ENCODE measurements around the gene SAP30BP. TPM values are rescaled to one million over a fixed set of nuclear protein-coding genes. Genes with fewer than 3 reads are reported as not detected.

SAP30BP gene
- total and polyA plus RNA-seq, 4 donors = 20.9 to 33.4 (median 30.2) TPM

DNA sequence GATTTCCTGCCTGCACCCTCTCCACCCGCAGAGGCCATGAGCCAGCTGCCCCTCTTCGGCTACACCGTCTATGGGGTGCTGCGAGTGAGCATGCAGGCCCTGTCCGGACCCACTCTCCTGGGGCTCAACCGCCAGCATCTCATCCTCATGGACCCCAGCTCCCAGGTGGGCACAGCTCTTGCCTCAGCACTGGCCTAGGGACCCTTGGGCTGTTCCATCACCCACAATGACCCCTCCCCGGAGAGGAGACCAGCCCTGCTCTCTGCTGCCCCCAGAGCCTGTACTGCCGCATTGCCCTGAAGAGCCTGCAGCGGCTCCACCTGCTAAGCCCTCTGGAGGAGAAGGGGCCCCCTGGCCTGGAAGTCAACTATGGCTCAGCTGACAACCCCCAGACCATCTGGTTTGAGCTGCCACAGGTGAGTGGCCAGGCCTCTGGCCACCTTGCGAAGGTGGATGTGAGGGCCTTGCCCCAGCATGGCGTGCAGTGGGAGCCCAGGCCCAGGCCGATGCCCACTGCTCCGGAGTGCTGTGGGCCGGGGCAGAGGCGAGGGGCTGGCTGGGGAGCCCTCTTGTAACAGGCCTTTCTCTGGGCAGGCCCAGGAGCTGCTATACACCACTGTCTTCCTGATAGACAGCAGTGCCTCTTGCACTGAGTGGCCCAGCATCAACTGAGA is 41.2 kb upstream of the SAP30BP start:
- WGBS = 92% methylated on average over 15 of the region's 15 CpGs
- TF ChIP-seq, protein P1, sequence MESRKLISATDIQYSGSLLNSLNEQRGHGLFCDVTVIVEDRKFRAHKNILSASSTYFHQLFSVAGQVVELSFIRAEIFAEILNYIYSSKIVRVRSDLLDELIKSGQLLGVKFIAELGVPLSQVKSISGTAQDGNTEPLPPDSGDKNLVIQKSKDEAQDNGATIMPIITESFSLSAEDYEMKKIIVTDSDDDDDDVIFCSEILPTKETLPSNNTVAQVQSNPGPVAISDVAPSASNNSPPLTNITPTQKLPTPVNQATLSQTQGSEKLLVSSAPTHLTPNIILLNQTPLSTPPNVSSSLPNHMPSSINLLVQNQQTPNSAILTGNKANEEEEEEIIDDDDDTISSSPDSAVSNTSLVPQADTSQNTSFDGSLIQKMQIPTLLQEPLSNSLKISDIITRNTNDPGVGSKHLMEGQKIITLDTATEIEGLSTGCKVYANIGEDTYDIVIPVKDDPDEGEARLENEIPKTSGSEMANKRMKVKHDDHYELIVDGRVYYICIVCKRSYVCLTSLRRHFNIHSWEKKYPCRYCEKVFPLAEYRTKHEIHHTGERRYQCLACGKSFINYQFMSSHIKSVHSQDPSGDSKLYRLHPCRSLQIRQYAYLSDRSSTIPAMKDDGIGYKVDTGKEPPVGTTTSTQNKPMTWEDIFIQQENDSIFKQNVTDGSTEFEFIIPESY (IDR thresholded peaks at IDR 0.05) = no peak
- TF ChIP-seq FOXA1 (IDR thresholded peaks at IDR 0.05) = no peak
- TF ChIP-seq, protein P2, sequence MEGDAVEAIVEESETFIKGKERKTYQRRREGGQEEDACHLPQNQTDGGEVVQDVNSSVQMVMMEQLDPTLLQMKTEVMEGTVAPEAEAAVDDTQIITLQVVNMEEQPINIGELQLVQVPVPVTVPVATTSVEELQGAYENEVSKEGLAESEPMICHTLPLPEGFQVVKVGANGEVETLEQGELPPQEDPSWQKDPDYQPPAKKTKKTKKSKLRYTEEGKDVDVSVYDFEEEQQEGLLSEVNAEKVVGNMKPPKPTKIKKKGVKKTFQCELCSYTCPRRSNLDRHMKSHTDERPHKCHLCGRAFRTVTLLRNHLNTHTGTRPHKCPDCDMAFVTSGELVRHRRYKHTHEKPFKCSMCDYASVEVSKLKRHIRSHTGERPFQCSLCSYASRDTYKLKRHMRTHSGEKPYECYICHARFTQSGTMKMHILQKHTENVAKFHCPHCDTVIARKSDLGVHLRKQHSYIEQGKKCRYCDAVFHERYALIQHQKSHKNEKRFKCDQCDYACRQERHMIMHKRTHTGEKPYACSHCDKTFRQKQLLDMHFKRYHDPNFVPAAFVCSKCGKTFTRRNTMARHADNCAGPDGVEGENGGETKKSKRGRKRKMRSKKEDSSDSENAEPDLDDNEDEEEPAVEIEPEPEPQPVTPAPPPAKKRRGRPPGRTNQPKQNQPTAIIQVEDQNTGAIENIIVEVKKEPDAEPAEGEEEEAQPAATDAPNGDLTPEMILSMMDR (IDR thresholded peaks at IDR 0.05; ENCODE audit: low read depth, low read length, missing input control) = peak; percentile 33
- DNase-seq (ENCODE audit: low spot score) = peak; percentile 53
- Histone ChIP-seq H3K36me3 (ENCODE audit: control insufficient read depth in 4 of 4, insufficient read depth in 3 of 4, low read depth in 1 of 4, low read length in 3 of 4) (peaks cover 0 to 40% (median 6%) of the 10 kb centered on the region in 4 donors), H3K4me1 (ENCODE audit: control insufficient read depth in 4 of 4, insufficient read depth in 4 of 4, low read length in 3 of 4) (no peaks in the 10 kb centered on the region), H3K9me3 (ENCODE audit: control insufficient read depth in 4 of 4, low read length in 3 of 4) (no peaks in the 10 kb centered on the region), H3K4me3 (ENCODE audit: low read depth in 1 of 3, low read length in 3 of 3) (no peak overlapping the region), H3K27ac (ENCODE audit: low read depth in 1 of 2, low read length in 2 of 2) (no peak overlapping the region), H3K27me3 (ENCODE audit: control insufficient read depth in 4 of 4, insufficient read depth in 4 of 4, low read length in 3 of 4) (no peaks in the 10 kb centered on the region), H3K9ac (ENCODE audit: low read depth in 1 of 2, low read length in 2 of 2) (no peak overlapping the region)

DNA sequence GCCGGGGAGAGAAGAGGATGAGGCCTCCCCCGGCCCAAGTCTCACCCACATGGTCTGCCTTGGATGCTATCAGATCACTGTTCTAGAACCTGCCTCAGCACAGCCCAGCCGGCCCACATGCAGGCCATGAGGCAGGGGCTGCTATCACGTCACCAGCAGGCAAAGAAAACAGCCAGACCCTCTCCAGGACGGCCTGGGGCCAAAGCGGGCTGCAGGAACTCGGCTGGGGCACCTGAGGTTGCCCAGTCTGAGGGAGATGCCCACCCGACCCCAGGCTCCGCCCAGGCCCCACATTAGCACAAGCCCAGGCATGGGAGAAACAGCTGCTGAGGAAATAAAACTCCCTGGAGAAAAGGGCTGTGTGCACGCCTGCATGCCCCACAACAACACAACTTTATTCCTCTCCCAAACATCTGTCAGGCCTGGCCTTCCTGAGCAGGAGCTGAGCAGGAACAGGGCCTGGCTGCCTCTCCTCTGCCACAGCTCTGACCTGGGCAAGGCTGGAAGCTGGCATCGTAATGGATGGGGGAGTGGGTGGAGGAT is 40.6 kb upstream of the SAP30BP start:
- Histone ChIP-seq H3K27ac (ENCODE audit: low read depth in 1 of 2, low read length in 2 of 2) (no peak overlapping the region), H3K27me3 (ENCODE audit: control insufficient read depth in 4 of 4, insufficient read depth in 4 of 4, low read length in 3 of 4) (no peaks in the 10 kb centered on the region), H3K4me3 (ENCODE audit: low read depth in 1 of 3, low read length in 3 of 3) (no peak overlapping the region), H3K36me3 (ENCODE audit: control insufficient read depth in 4 of 4, insufficient read depth in 3 of 4, low read depth in 1 of 4, low read length in 3 of 4) (peaks cover 0 to 42% (median 6%) of the 10 kb centered on the region in 4 donors), H3K4me1 (ENCODE audit: control insufficient read depth in 4 of 4, insufficient read depth in 4 of 4, low read length in 3 of 4) (no peaks in the 10 kb centered on the region), H3K9me3 (ENCODE audit: control insufficient read depth in 4 of 4, low read length in 3 of 4) (no peaks in the 10 kb centered on the region), H3K9ac (ENCODE audit: low read depth in 1 of 2, low read length in 2 of 2) (no peak overlapping the region)
- 90% methylated on average over 11 of the region's 11 CpGs for WGBS
- DNase-seq (ENCODE audit: low spot score) = no peak
- TF ChIP-seq, protein P3, sequence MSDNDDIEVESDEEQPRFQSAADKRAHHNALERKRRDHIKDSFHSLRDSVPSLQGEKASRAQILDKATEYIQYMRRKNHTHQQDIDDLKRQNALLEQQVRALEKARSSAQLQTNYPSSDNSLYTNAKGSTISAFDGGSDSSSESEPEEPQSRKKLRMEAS (IDR thresholded peaks at IDR 0.05) = no peak
- TF ChIP-seq, protein P2 (IDR thresholded peaks at IDR 0.05; ENCODE audit: low read depth, low read length, missing input control) = no peak
- TF ChIP-seq TAF1 (conservative IDR thresholded peaks at IDR 0.05) (no peak), RAD21 (IDR thresholded peaks at IDR 0.05) (no peak), FOXA1 (IDR thresholded peaks at IDR 0.05) (no peak), HNF4A (conservative IDR thresholded peaks at IDR 0.05) (no peak), GABPA (IDR thresholded peaks at IDR 0.05 in 1 of 2, conservative IDR thresholded peaks at IDR 0.05 in 1 of 2) (no peak), JUND (IDR thresholded peaks at IDR 0.05) (no peak), NR2F2 (IDR thresholded peaks at IDR 0.05) (no peak)
- TF ChIP-seq, protein P1 (IDR thresholded peaks at IDR 0.05) = no peak
- TF ChIP-seq, protein P4, sequence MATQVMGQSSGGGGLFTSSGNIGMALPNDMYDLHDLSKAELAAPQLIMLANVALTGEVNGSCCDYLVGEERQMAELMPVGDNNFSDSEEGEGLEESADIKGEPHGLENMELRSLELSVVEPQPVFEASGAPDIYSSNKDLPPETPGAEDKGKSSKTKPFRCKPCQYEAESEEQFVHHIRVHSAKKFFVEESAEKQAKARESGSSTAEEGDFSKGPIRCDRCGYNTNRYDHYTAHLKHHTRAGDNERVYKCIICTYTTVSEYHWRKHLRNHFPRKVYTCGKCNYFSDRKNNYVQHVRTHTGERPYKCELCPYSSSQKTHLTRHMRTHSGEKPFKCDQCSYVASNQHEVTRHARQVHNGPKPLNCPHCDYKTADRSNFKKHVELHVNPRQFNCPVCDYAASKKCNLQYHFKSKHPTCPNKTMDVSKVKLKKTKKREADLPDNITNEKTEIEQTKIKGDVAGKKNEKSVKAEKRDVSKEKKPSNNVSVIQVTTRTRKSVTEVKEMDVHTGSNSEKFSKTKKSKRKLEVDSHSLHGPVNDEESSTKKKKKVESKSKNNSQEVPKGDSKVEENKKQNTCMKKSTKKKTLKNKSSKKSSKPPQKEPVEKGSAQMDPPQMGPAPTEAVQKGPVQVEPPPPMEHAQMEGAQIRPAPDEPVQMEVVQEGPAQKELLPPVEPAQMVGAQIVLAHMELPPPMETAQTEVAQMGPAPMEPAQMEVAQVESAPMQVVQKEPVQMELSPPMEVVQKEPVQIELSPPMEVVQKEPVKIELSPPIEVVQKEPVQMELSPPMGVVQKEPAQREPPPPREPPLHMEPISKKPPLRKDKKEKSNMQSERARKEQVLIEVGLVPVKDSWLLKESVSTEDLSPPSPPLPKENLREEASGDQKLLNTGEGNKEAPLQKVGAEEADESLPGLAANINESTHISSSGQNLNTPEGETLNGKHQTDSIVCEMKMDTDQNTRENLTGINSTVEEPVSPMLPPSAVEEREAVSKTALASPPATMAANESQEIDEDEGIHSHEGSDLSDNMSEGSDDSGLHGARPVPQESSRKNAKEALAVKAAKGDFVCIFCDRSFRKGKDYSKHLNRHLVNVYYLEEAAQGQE (IDR thresholded peaks at IDR 0.05) = no peak
- TF ChIP-seq, protein P5, sequence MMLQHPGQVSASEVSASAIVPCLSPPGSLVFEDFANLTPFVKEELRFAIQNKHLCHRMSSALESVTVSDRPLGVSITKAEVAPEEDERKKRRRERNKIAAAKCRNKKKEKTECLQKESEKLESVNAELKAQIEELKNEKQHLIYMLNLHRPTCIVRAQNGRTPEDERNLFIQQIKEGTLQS (IDR thresholded peaks at IDR 0.05) = no peak
